ENCODE measurements around the gene PTPMT1. TPM values are rescaled to one million over a fixed set of nuclear protein-coding genes. Genes with fewer than 3 reads are reported as not detected.

PTPMT1 gene
- total RNA-seq, 1 experiment from 2014 or later: 108 TPM

DNA sequence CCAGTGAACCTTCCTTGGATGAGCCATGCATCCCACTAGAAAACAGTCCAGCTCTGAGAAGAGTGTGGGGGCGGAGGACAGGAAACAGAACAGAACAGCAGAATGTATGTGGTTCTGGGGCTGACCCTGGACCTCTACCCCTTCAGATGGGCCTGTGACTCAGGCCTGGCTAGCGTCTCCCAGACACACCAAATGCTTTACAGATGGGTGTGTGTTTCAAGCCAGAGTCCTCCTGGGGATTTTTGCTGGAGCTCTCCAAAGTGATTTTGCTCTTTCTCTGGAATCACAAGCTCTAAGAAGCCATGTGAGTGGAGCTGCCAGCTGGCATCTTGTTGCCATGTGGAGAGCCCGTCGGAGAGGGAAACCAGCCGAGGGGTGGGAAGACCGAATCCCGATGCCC is 42.0 kb downstream of the PTPMT1 start:
- no peak for DNase-seq (ENCODE audit: low spot score)

DNA sequence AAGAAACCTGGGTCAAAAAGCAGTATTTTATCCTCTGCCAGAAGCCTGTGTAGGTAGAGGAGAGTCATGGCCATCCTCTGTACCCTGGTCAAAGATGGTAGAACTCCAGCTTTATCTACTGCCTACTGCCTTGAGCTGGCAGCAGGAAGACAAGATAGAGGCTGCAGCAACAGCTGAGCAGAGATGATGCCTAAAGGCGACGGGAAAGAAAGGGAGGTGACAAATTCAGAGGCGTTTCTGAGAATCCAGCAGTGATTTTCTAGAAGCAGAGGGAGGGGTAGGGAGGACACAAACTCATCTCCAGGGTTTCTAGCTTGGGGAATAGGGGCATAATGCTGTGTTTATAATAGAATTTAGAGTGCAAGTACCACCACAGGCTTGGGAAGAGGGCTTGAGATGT is 44.3 kb downstream of the PTPMT1 start:
- DNase-seq (ENCODE audit: low spot score): no peak

DNA sequence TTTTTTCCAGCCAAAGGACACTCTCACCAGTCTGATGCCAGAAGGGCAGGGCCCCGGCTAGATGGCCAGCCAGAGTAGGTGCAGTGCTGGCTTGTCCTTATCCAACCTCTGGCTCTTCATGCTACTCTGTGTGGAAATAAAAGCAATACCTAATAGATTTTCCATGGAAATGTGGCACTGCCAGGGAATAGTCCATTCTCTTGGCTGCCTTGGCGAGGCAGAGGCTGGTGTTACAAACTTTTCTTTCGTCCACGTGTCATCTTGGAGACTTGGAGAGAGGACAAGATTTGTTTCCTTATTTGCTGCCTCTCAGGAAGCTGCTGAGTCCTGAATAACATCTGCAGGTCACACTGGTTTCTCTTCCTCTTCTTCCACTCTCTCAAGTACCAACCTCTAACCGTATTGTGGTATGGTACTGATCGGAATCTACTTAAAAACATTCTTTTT is 46.0 kb downstream of the PTPMT1 start:
- DNase-seq (ENCODE audit: low spot score): no peak

DNA sequence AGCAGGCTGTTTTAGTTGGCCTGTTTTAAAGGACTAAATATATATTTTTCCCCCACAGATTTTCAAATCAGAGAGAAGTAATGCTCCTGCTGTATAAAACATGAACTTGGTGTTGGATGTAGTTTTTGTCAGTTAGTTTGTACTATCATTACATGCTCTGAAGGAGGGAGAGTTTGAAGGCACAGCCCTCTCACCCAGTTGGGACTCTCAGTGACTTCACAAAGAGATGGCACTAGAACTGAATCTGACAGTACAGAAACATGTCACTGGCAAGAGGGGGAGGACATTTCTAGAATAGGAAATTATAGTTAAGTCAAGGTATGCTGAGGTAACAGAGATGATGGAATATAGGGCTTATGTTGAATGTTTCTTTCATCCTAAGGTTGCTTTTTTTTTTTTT is 49.9 kb downstream of the PTPMT1 start:
- DNase-seq (ENCODE audit: low spot score): no peak

DNA sequence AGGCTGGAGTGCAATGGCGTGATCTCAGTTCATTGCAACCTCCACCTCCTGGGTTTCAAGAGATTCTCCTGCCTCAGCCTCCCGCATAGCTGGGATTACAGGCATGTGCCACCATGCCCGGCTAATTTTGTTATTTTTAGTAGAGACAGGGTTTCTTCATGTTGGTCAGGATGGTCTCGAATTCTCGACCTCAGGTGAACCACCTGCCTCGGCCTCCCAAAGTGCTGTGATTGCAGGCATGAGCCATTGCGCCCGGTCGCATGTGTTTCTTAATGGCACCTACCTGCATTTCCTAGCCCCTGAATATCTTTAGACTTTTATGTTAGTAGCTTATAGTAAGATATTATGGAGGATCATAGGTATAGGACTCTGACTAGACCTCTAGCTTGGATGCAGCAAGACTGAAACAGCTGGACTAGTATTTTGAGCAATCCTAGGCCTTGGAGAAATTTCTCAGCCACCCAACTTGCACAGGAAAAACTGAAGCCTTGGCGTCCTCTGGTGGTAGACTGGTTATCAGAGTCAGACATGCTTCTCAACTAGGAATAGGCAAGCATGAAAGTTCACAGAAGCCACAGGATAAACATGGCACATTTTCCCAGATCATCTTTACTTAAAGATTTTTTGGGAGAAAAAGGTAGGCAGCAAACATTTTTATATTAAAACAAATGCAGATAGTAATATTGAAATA is 51.5 kb downstream of the PTPMT1 start:
- DNase-seq (ENCODE audit: low spot score): peak; percentile 56

DNA sequence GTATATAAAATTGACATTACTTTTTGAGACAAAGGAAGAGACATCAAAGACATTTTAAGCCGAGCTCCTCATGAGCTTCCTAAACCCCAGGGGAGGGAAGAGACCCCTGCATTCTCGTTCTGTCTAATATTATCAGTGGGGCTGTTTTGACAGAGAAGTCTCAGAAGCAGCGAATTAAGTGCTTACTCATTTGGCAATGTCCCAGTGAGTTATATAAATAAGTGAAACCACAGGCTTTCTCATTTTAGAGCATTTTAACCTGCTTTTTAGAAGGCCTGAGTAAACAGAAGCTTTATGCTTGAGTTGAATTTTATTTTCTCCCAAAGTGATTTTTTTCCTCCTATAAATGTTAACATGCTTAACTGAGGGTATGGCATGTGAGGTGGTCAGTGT is 52.0 kb downstream of the PTPMT1 start:
- peak; percentile 64 for DNase-seq (ENCODE audit: low spot score)

DNA sequence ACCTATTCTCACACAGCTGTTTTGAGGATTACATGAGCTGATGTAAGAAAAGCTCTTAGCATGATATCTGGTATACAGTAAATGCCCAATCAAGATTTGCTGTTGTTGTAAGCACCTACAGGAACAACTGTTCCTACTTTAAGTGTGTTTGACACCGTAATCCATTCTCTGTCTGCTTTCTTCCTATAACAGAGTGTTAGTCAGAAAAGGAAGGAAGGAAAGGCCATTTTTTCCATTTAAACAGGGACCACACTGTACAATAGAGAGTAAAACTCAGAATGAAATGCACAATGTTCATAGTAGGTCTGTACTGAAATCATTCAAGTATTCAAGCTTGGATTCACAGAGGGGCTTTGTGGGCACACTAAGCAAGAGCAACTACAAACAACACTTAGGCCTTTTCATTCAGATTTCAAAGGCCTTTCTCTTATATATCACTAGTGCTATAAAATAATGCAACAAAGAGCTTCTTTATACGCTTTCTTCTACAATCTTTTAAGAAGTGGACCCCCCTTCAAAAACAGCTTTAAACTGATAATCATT is 55.5 kb downstream of the PTPMT1 start:
- DNase-seq (ENCODE audit: low spot score): no peak

Other genes with a start within 250 kb of the PTPMT1 start
- gene MYBPC3, start 212.9 kb upstream of the PTPMT1 start, total RNA-seq (2014; rRNA removed; shearing (Covaris generic)): not detected in 2 replicates
- not detected in 2 replicates for gene SPI1, start 187.1 kb upstream of the PTPMT1 start, total RNA-seq (2014; rRNA removed; shearing (Covaris generic))
- 8.5 and 9.1 TPM in 2 replicates for gene SLC39A13, start 157.0 kb upstream of the PTPMT1 start, total RNA-seq (2014; rRNA removed; shearing (Covaris generic))
- gene PSMC3, start 139.2 kb upstream of the PTPMT1 start, total RNA-seq (2014; rRNA removed; shearing (Covaris generic)): 195 and 221 TPM in 2 replicates
- not detected in 2 replicates for gene RAPSN, start 116.5 kb upstream of the PTPMT1 start, total RNA-seq (2014; rRNA removed; shearing (Covaris generic))
- 52.1 and 58.8 TPM in 2 replicates for gene CELF1, start 12.5 kb upstream of the PTPMT1 start, total RNA-seq (2014; rRNA removed; shearing (Covaris generic))
- gene KBTBD4, start 13.4 kb downstream of the PTPMT1 start, total RNA-seq (2014; rRNA removed; shearing (Covaris generic)): 30.8 and 35.5 TPM in 2 replicates
- 94.6 and 122 TPM in 2 replicates for gene NDUFS3, start 13.5 kb downstream of the PTPMT1 start, total RNA-seq (2014; rRNA removed; shearing (Covaris generic))
- not detected in 2 replicates for gene FAM180B, start 21.1 kb downstream of the PTPMT1 start, total RNA-seq (2014; rRNA removed; shearing (Covaris generic))
- not detected in 2 replicates for gene C1QTNF4, start 28.8 kb downstream of the PTPMT1 start, total RNA-seq (2014; rRNA removed; shearing (Covaris generic))
- gene MTCH2, start 77.0 kb downstream of the PTPMT1 start, total RNA-seq (2014; rRNA removed; shearing (Covaris generic)): 116 and 177 TPM in 2 replicates
- gene AGBL2, start 149.8 kb downstream of the PTPMT1 start, total RNA-seq (2014; rRNA removed; shearing (Covaris generic)): 0.12 TPM in 2 replicates
- gene FNBP4, start 201.7 kb downstream of the PTPMT1 start, total RNA-seq (2014; rRNA removed; shearing (Covaris generic)): 13.1 and 17.6 TPM in 2 replicates

All from H4 (cell line).